ENCODE data around the gene CEP112.
A peak's percentile ranks its signal among the peaks of the same experiment; 100 is the strongest.
"Not testable (repeated sequence)": the region's sequence is repeated elsewhere in the genome, so short reads cannot be mapped to it uniquely, and the experiment has no call there.

The CEP112 gene

GRCh38 chr17:65685110-65685509 is 506.8 kb downstream of the CEP112 start:
- DNase-seq (ENCODE audit: low read depth in 2 of 2) = no peak

GRCh38 chr17:65684631-65685030 is 507.3 kb downstream of the CEP112 start:
- DNase-seq (ENCODE audit: low read depth in 2 of 2) = no peak

- no peak for DNase-seq (ENCODE audit: low read depth in 2 of 2)
Observed at GRCh38 chr17:65683428-65683827, 508.5 kb downstream of the CEP112 start.

GRCh38 chr17:65681763-65682162 is 510.2 kb downstream of the CEP112 start:
- DNase-seq (ENCODE audit: low read depth in 2 of 2) = not testable (repeated sequence)

DNA sequence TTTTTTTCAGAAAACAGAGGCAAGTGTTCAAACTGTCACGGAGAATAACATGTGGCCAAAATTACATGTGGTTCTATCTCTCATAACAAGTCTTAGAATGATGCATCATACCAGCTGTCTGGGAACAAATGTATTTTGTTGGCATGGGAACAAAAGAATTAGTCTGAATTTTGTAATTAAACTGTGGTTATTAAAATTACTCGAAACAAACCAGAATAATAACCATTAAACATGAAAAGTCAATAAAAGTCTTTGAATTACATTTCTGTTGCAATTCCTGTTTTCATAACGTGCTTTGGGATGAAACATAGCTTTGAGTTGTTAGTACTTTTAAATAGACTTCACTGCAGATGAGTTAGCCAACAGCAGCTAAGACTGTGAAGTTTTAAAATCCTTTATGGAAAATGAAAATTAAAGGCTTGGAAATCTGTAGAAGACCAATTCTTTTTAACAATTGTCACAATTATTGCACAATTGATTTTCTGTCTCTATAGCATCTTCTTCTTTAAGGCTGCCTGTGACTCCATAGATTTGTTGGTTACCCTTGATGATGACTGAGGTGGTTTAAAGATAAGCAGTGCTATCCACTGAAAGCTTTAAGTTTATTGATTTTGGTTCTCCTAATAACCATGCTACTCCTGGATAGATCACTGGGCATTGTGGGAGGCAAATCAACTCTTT is 512.6 kb downstream of the CEP112 start:
- no peak for DNase-seq (ENCODE audit: low read depth in 2 of 2)

- DNase-seq (ENCODE audit: low read depth in 2 of 2) = no peak
Observed at GRCh38 chr17:65678546-65678945, 513.4 kb downstream of the CEP112 start.

DNA sequence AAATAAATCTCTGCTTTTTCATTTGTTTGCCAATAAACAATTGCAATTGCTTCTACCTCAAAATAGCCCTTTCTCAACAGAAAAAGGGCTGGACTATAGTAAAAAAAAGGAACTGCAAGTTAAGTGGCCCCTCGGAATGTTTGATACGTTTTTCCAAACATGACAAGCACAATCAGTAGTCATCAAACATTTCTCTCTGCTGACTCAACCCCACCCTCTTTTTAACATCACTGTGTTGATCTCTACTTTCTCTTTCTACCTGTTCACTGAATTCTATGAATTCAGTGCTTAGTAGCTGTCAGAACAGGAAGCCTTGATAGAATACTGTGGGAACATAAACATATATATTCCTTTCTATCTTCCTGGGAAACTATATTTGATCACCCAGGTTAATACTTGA is 514.0 kb downstream of the CEP112 start:
- DNase-seq (ENCODE audit: low read depth in 2 of 2) = no peak

DNA sequence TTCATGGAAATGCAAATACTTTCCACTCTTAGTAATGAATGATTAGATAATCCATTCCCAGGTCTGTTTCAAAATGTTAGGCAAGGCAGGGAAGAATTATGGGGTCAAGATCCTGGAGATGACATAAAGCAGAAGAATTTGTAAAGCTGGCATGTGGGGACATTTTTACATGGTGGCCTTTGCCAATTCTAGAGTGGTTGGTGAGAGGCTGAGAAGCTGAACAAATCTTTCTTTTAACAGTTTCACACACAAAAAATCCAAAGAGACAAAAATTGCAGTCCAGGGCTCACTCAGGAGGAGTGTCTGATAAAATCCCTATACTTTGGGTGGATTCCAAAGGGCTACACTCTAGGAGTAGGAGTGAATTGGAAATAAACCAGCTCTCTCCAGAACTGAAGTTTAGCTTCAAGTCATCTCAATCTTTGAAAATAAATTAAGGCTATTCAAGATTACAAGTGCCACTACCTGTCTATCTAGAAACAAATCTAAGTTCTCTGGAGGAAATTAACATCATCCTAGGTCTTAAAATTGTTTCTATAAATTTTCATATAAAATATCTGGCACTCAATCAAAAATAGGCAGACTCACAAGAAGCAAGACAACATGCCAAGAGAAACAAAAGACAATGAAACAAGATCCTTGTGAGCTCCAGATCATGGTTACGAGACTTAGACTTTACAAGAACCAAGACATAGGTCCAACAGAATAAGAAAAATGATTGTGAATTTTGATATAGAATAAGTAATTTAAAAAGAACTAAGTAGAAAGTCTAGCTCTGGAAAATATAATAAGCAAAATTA is 517.5 kb downstream of the CEP112 start:
- DNase-seq (ENCODE audit: low read depth in 2 of 2) = no peak

GRCh38 chr17:65670667-65671371 is 521.1 kb downstream of the CEP112 start:
- DNase-seq (ENCODE audit: low read depth in 2 of 2) = no peak

DNA sequence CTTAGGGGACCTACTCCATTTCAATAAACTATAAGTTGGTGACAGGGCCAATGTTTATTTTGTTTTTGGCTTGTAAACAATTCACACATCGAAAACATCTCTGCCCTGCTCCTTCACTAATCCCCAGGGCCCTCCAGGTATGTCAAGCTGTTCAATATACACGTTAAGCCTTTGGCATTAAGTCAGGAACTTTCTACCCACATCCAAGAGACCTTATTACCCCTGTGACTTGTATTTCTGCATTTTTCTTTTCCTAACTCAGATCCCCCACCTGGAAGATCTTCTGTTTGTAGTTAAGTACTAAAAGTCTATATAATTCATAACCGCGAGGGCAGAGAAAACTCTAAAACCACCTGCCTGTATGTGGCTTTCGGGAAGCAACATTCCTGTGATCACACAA is 523.7 kb downstream of the CEP112 start:
- no peak for DNase-seq (ENCODE audit: low read depth in 2 of 2)

GRCh38 chr17:65667656-65668055 is 524.3 kb downstream of the CEP112 start:
- no peak for DNase-seq (ENCODE audit: low read depth in 2 of 2)

DNA sequence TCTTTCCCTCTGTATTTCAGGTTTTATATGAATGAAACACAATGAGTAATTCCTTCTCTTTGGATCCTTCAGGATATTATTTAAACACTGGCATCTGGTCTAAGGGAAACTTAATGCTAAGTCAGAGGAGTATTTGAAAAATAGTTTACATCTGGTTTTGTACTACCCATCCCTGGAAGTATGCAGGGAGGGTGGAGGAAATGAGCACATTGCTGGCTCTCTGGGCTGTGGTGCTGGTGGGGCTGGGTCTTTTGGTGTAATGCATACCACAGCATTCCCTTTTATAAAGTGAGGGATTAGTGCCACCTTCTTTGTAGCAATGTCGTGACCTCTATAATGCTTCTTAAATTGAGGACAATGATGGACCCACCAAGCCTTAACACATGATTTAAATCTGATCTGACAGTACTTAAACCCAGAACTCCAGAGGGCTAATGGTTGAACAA is 525.0 kb downstream of the CEP112 start:
- DNase-seq (ENCODE audit: low read depth in 2 of 2) = no peak

GRCh38 chr17:65665966-65666365 is 526.0 kb downstream of the CEP112 start:
- DNase-seq (ENCODE audit: low read depth in 2 of 2) = no peak

GRCh38 chr17:65664696-65665095 is 527.2 kb downstream of the CEP112 start:
- DNase-seq (ENCODE audit: low read depth in 2 of 2) = no peak

DNA sequence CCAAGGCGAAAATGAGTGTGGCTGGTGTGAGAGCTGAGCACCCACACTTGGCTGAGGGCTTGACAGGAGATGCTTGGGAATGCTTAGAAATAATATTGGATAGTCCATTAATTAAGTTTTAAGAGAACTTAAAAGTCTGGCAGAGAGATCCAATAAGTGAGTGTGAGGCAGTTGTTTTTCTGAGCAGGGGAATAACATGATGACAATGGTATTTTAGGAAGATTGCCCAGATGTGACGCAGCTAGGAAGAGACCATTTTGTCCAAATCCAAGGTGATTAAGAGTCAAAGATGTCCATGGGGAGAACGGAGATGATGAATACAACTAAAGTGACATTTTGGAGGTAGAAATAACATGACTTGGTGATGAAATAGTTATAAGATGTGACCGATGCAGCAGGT is 527.7 kb downstream of the CEP112 start:
- no peak for DNase-seq (ENCODE audit: low read depth in 2 of 2)

DNA sequence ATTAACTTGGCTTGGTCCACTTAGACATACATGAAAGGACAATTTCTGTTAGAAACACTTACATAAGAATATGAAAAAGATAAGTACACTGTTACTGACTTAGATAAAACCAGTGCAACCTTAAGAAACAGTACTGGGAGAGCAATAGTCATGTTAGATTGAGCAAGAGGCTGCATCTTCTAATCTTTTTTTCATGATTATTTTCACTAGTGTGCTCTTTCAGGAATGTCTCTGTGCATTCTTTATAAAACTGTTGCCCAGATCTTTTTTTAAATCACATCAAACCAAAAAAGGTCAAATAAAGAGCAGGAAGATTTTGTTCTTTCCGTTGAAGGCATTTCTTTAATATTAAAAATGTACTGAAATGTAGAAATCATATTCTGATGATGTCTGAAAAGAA is 529.7 kb downstream of the CEP112 start:
- no peak for DNase-seq (ENCODE audit: low read depth in 2 of 2)

DNA sequence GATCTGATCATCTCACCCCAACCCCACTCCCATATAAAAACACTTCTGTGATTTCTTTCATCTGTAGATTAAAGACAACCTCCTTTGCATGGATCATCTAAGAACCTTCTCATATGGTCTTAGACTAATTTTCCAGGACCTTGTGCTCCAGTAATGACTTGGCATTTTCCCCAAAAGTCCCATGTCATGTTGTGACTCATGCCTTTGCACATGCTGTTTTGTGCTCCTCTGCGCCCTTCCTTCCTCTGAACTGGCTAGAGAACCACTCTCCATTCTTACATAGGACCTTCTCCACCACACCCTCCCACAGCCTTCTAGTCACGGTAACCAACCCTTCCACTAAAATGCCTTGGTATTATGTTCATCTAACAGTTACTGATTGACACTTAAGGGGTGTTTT is 531.0 kb downstream of the CEP112 start:
- DNase-seq (ENCODE audit: low read depth in 2 of 2) = no peak

DNA sequence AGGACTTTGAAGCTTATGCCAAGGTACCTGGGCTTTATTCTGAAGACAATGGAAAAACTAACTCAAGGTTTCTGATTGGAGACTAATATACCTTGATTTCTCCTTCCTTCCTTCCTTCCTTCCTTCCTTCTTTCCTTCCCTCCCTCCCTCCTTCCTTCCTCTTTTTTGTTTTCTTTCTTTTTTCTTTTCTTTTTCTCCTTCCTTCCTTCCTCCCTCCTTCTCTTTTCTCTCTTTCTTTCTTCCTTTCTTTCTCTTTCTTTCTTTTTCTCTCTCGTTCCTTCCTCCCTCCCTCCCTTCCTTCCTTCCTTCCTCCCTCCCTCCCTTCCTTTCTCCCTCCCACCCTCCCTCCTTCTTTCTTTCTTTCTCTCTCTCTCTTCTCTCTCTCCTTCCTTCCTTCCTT is 531.9 kb downstream of the CEP112 start:
- no peak for DNase-seq (ENCODE audit: low read depth in 2 of 2)

DNA sequence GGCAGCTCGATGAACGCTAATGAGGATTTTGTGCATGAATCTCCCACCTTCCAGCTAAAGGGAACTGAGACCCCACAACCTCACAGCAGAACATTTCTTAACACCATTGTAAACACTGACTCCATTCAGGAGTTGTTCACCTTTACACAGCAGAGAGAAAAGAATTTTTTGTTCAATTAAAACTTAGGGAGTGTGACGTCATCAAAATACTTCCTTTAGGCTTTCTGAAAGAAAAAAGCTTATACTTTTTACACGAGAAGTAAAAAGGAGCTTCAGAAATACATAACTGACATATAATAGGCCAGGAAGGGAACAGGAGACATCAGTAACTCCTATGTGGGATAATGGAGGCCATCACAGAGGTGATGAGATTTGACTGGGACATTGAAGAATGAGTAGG is 532.4 kb downstream of the CEP112 start:
- DNase-seq (ENCODE audit: low read depth in 2 of 2) = no peak

- DNase-seq (ENCODE audit: low read depth in 2 of 2) = no peak
Observed at GRCh38 chr17:65657251-65657828, 534.6 kb downstream of the CEP112 start.

DNA sequence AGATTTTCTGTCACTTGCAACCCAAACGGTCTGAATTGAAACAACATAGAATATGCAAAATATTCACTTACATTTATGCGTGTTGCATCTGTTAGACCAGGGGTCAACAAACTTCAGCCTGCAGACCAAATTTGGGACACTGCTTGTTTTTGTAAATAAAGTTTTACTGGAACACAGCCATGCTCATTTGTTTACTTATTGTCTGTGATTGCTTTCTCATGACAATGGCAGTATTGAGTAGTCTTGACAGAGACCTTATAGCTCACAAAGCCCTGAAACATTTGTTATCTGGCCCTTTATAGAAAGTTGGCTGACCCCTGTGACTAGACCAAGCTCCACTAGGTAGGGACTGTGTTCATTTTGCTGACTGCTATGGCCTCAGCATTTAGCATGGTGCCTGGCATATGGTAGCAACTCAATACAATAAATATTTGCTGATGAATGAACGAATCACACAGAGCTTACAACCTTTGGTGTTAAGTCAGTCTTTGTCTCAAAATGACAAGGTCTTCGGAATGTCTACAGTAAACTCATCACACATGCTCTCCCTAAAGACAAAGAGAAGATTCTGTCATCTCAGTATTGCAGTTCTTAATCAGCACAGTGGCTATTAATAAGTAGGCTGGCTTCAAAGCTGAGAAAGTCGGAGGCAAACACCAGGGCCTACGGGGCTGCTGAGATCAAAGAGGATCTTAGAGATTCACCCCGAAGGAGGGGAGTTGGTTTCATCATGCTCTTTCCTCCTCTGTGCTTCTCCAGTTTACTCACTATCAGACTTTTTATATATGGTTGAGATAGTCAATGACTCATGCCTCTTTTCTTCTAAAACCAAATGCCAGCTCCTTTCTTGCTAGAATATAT is 535.3 kb downstream of the CEP112 start:
- peak; percentile 19 to 26 for DNase-seq (ENCODE audit: low read depth in 2 of 2)

Data from stimulated activated CD4-positive, alpha-beta T cell treated with anti-CD3 and anti-CD28 coated beads, Interleukin-12 subunit alpha, Interleukin-12 subunit beta, amount 100 ng/mL, for 24 hours (primary cell).